ENCODE results near the gene GAS5. TPM values are rescaled to one million over a fixed set of nuclear protein-coding genes. Genes with fewer than 3 reads are reported as not detected.

The GAS5 gene
- polyA plus RNA-seq, 1 of the 3 experiments (the other 2 are of a cell fraction) = 961 TPM

- DNase-seq = no peak
- no peaks in the 10 kb centered on the region for H4K20me1 ChIP-seq (ENCODE audit: insufficient read depth)
- no peak overlapping the region for H3K4me2 ChIP-seq
- WGBS (ENCODE audit: low lambda C conversion rate) = 78% methylated on average over 3 of the region's 3 CpGs
- TF ChIP-seq USF1 (IDR thresholded peaks at IDR 0.05; ENCODE audit: borderline replicate concordance, low read depth) (no peak), PBX3 (IDR thresholded peaks at IDR 0.05) (no peak), ELF1 (IDR thresholded peaks at IDR 0.05) (no peak), CTCF (IDR thresholded peaks at IDR 0.05) (no peak), JUND (IDR thresholded peaks at IDR 0.05) (no peak), NRF1 (IDR thresholded peaks at IDR 0.05; ENCODE audit: low read depth, low read length) (no peak), EP300 (IDR thresholded peaks at IDR 0.05; ENCODE audit: borderline replicate concordance in 1 of 2, low read depth in 1 of 2, low read length in 1 of 2) (no peak), GATA2 (CRISPR knock-in tag; IDR thresholded peaks at IDR 0.05) (no peak), RCOR1 (IDR thresholded peaks at IDR 0.05; ENCODE audit: low read length) (no peak), FOXJ3 (CRISPR knock-in tag; IDR thresholded peaks at IDR 0.05) (no peak), MEF2A (IDR thresholded peaks at IDR 0.05; ENCODE audit: borderline replicate concordance, low read depth) (no peak), POLR2AphosphoS5 (IDR thresholded peaks at IDR 0.05; ENCODE audit: low read depth, low read length) (no peak), GABPA (IDR thresholded peaks at IDR 0.05; ENCODE audit: low read depth) (no peak)
- H3K27me3 ChIP-seq (ENCODE audit: insufficient read depth) = no peaks in the 10 kb centered on the region
- no peaks in the 10 kb centered on the region for H3F3A ChIP-seq (replicated peaks; ENCODE audit: insufficient read depth)
- CTCF ChIA-PET = no interaction called here
- no peaks in the 10 kb centered on the region for H3K9me3 ChIP-seq
- H3K36me3 ChIP-seq (replicated peaks in 1 of 2; ENCODE audit: control insufficient read depth in 1 of 2, insufficient read depth in 2 of 2, low read length in 1 of 2) = no peaks in the 10 kb centered on the region
- POLR2A ChIA-PET = no interaction called here
- no peaks in the 10 kb centered on the region for H3K9me2 ChIP-seq
- no peak overlapping the region for H2AFZ ChIP-seq (ENCODE audit: low read depth)
- no peak overlapping the region for H3K4me3 ChIP-seq (ENCODE audit: low read depth in 2 of 2, low read length in 1 of 2)
- no peaks in the 10 kb centered on the region for H3K79me2 ChIP-seq (ENCODE audit: insufficient read depth)
- H3K9ac ChIP-seq = no peak overlapping the region
- no peaks in the 10 kb centered on the region for H3K4me1 ChIP-seq (ENCODE audit: control insufficient read depth in 1 of 2, insufficient read depth in 2 of 2, low read depth in 1 of 2, low read length in 1 of 2)
- H3K27ac ChIP-seq (ENCODE audit: low read depth in 2 of 2, low read length in 1 of 2) = no peak overlapping the region
Observed at GRCh38 chr1:173900992-173901391, 33.2 kb upstream of the GAS5 start.

GRCh38 chr1:173900427-173900826 lies 32.6 kb upstream of the GAS5 start:
- Histone ChIP-seq H3K4me1 (ENCODE audit: control insufficient read depth in 1 of 2, insufficient read depth in 2 of 2, low read depth in 1 of 2, low read length in 1 of 2) (no peaks in the 10 kb centered on the region; a peak in 1 of 4 replicates), H3K9me2 (no peaks in the 10 kb centered on the region), H3K4me2 (no peak overlapping the region), H3K9me3 (no peaks in the 10 kb centered on the region), H3K79me2 (ENCODE audit: insufficient read depth) (no peaks in the 10 kb centered on the region), H3K27me3 (ENCODE audit: insufficient read depth) (no peaks in the 10 kb centered on the region), H3K4me3 (ENCODE audit: low read depth in 2 of 2, low read length in 1 of 2) (no peak overlapping the region), H3F3A (replicated peaks; ENCODE audit: insufficient read depth) (no peaks in the 10 kb centered on the region), H3K36me3 (replicated peaks in 1 of 2; ENCODE audit: control insufficient read depth in 1 of 2, insufficient read depth in 2 of 2, low read length in 1 of 2) (peaks cover 0 to 5% of the 10 kb centered on the region in 2 experiments), H4K20me1 (ENCODE audit: insufficient read depth) (no peaks in the 10 kb centered on the region), H3K27ac (ENCODE audit: low read depth in 2 of 2, low read length in 1 of 2) (no peak overlapping the region), H3K9ac (no peak overlapping the region), H2AFZ (ENCODE audit: low read depth) (no peak overlapping the region)
- DNase-seq = no peak
- TF ChIP-seq USF2 (IDR thresholded peaks at IDR 0.05; ENCODE audit: borderline replicate concordance, low read depth, low read length) (no peak), FOXJ3 (CRISPR knock-in tag; IDR thresholded peaks at IDR 0.05) (no peak), SMC3 (IDR thresholded peaks at IDR 0.05; ENCODE audit: low read depth, low read length) (no peak), ELF1 (IDR thresholded peaks at IDR 0.05) (no peak), ZBTB33 (IDR thresholded peaks at IDR 0.05; ENCODE audit: borderline replicate concordance, low read depth) (no peak), NFIC (IDR thresholded peaks at IDR 0.05; ENCODE audit: borderline replicate concordance) (no peak)
- POLR2A ChIA-PET = no interaction called here
- CTCF ChIA-PET = no interaction called here
- 94% methylated on average over 2 of the region's 2 CpGs for WGBS (ENCODE audit: low lambda C conversion rate)

All from SK-N-SH (cell line).